ENCODE measurements around the gene SKAP2. TPM values are rescaled to one million over a fixed set of nuclear protein-coding genes. Genes with fewer than 3 reads are reported as not detected.

The SKAP2 gene
- total RNA-seq, 1 experiment from 2014 or later = 66.8 TPM

- intact Hi-C loops (cut with micrococcal nuclease; ENCODE audit: unreplicated experiment) (no loop called here), in situ Hi-C loops (cut with HindIII; ENCODE audit: low pct_unique_long_range_greater_than_20kb, low sequenced_read_pairs) (no loop called here)
- H3K4me1 ChIP-seq (ENCODE audit: control insufficient read depth, insufficient read depth, low read length) = peaks cover 49% of the 10 kb centered on the region
- TF ChIP-seq REST (IDR thresholded peaks at IDR 0.05; ENCODE audit: insufficient read depth in 1 of 2, low read depth in 2 of 2, low read length in 1 of 2) (no peak), SIN3A (IDR thresholded peaks at IDR 0.05; ENCODE audit: borderline replicate concordance, insufficient read depth, low read depth, low read length) (no peak), CTCF (IDR thresholded peaks at IDR 0.05) (no peak), TCF7L2 (IDR thresholded peaks at IDR 0.05; ENCODE audit: low read depth, low read length) (no peak), POLR2AphosphoS5 (IDR thresholded peaks at IDR 0.05; ENCODE audit: low read depth, low read length) (no peak)
- DNase-seq (ENCODE audit: low read depth, low spot score) (no peak), ATAC-seq (no peak)
- peak overlapping the region in 1 of 2 experiments; percentile 96; a peak in 2 of 4 replicates for H3K4me3 ChIP-seq (ENCODE audit: low read depth in 2 of 2, low read length in 2 of 2)
- CTCF ChIA-PET = interaction anchor here (0.6 kb wide), 1 partner anchor 12 kb away, joined by 7 read pairs; no protein-coding TSS in a partner anchor
- H3K27me3 ChIP-seq (ENCODE audit: control insufficient read depth, insufficient read depth, low read length) = no peaks in the 10 kb centered on the region
- H3K36me3 ChIP-seq (ENCODE audit: control insufficient read depth, insufficient read depth, low read length) = no peaks in the 10 kb centered on the region
- POLR2A ChIA-PET = interaction anchor here (0.6 to 0.7 kb wide), 2 partner anchors 125 to 235 kb away, joined by 3 read pairs; no protein-coding TSS in a partner anchor
- BruUV-seq (replicated peaks) = no TSS peak
- no peaks in the 10 kb centered on the region for H3K9me3 ChIP-seq (ENCODE audit: control insufficient read depth, insufficient read depth, low read depth, low read length)
- peak overlapping the region; percentile 95; the same call in 1 of the 2 replicates for H3K27ac ChIP-seq (ENCODE audit: low read length)
These were observed 1.6 kb downstream of the SKAP2 start for GRCh38 chr7:26862834-26863233.

GRCh38 chr7:26861050-26861449 lies 3.3 kb downstream of the SKAP2 start:
- TF ChIP-seq POLR2AphosphoS5 (IDR thresholded peaks at IDR 0.05; ENCODE audit: low read depth, low read length) = no peak
- in situ Hi-C loops (cut with HindIII; ENCODE audit: low pct_unique_long_range_greater_than_20kb, low sequenced_read_pairs) = no loop called here

GRCh38 chr7:26860361-26860760 lies 4.0 kb downstream of the SKAP2 start:
- H3K9me3 ChIP-seq (ENCODE audit: control insufficient read depth, insufficient read depth, low read depth, low read length) = no peaks in the 10 kb centered on the region
- no peaks in the 10 kb centered on the region for H3K27me3 ChIP-seq (ENCODE audit: control insufficient read depth, insufficient read depth, low read length)
- ATAC-seq = no peak
- H3K27ac ChIP-seq (ENCODE audit: low read length) = no peak overlapping the region
- DNase-seq (ENCODE audit: low read depth, low spot score) = peak; percentile 38
- TF ChIP-seq TCF7L2 (IDR thresholded peaks at IDR 0.05; ENCODE audit: low read depth, low read length) = no peak
- no peak for TF ChIP-seq SIN3A (IDR thresholded peaks at IDR 0.05; ENCODE audit: borderline replicate concordance, insufficient read depth, low read depth, low read length)
- peak; percentile 77 for TF ChIP-seq CTCF (IDR thresholded peaks at IDR 0.05)
- in situ Hi-C loops (cut with HindIII; ENCODE audit: low pct_unique_long_range_greater_than_20kb, low sequenced_read_pairs) (no loop called here), intact Hi-C loops (cut with micrococcal nuclease; ENCODE audit: unreplicated experiment) (no loop called here)
- CTCF ChIA-PET = interaction anchor here (0.7 kb wide), 1 partner anchor 238 kb away, joined by 3 read pairs; no protein-coding TSS in a partner anchor
- BruUV-seq (replicated peaks) = no TSS peak
- no peaks in the 10 kb centered on the region for H3K36me3 ChIP-seq (ENCODE audit: control insufficient read depth, insufficient read depth, low read length)
- no peak overlapping the region for H3K4me3 ChIP-seq (ENCODE audit: low read depth in 2 of 2, low read length in 2 of 2)
- H3K4me1 ChIP-seq (ENCODE audit: control insufficient read depth, insufficient read depth, low read length) = peaks cover 65% of the 10 kb centered on the region
- POLR2A ChIA-PET = no interaction called here

More at GRCh38 chr7:26861050-26861449, 3.3 kb downstream of the SKAP2 start:
- DNase-seq (ENCODE audit: low read depth, low spot score) (no peak), ATAC-seq (no peak)
- intact Hi-C loops (cut with micrococcal nuclease; ENCODE audit: unreplicated experiment) = no loop called here
- peaks cover 61% of the 10 kb centered on the region for H3K4me1 ChIP-seq (ENCODE audit: control insufficient read depth, insufficient read depth, low read length)
- CTCF ChIA-PET = interaction anchor here (0.6 to 0.7 kb wide), 2 partner anchors 231 to 237 kb away, joined by 3 to 7 read pairs; no protein-coding TSS in a partner anchor
- no peaks in the 10 kb centered on the region for H3K27me3 ChIP-seq (ENCODE audit: control insufficient read depth, insufficient read depth, low read length)
- no peak overlapping the region for H3K4me3 ChIP-seq (ENCODE audit: low read depth in 2 of 2, low read length in 2 of 2)
- H3K27ac ChIP-seq (ENCODE audit: low read length) = peak overlapping the region; percentile 71; the same call in 1 of the 2 replicates
- H3K36me3 ChIP-seq (ENCODE audit: control insufficient read depth, insufficient read depth, low read length) = no peaks in the 10 kb centered on the region
- H3K9me3 ChIP-seq (ENCODE audit: control insufficient read depth, insufficient read depth, low read depth, low read length) = no peaks in the 10 kb centered on the region
- BruUV-seq (replicated peaks) = no TSS peak
- POLR2A ChIA-PET = no interaction called here

Data from Panc1 (cell line).